T1000 (cell line): ENCODE measurements around the gene ME3.
"Not testable (repeated sequence)": the region's sequence is repeated elsewhere in the genome, so short reads cannot be mapped to it uniquely, and the experiment has no call there.

Source experiments
- DNase-seq: peaks from one replicate; lab custom pipeline; 2025; ENCODE audit warnings: mixed read lengths; lab: John Stamatoyannopoulos, UW

ME3 gene

GRCh38 chr11:86621854-86622253 is 50.6 kb downstream of the ME3 start:
- DNase-seq: no peak

- no peak for DNase-seq
Observed at GRCh38 chr11:86620891-86621521, 51.4 kb downstream of the ME3 start.

GRCh38 chr11:86619428-86619827 is 53.0 kb downstream of the ME3 start:
- DNase-seq: not testable (repeated sequence)

- DNase-seq: no peak
Observed at GRCh38 chr11:86617502-86617901, 54.9 kb downstream of the ME3 start.

GRCh38 chr11:86615487-86615886 is 56.9 kb downstream of the ME3 start:
- DNase-seq: no peak

- no peak for DNase-seq
Observed at GRCh38 chr11:86610559-86611341, 61.7 kb downstream of the ME3 start.

GRCh38 chr11:86608251-86608799 is 64.1 kb downstream of the ME3 start:
- DNase-seq: peak; percentile 44

GRCh38 chr11:86606836-86607481 is 65.5 kb downstream of the ME3 start:
- no peak for DNase-seq

GRCh38 chr11:86606270-86606835 is 66.1 kb downstream of the ME3 start:
- DNase-seq: no peak

- no peak for DNase-seq
Observed at GRCh38 chr11:86596861-86597586, 75.4 kb downstream of the ME3 start.

- no peak for DNase-seq
Observed at GRCh38 chr11:86595955-86596354, 76.5 kb downstream of the ME3 start.

- DNase-seq: no peak
Observed at GRCh38 chr11:86595451-86595850, 77.0 kb downstream of the ME3 start.

GRCh38 chr11:86594746-86595145 is 77.7 kb downstream of the ME3 start:
- DNase-seq: no peak

- DNase-seq: no peak
Observed at GRCh38 chr11:86593833-86594232, 78.6 kb downstream of the ME3 start.

GRCh38 chr11:86592659-86593451 is 79.6 kb downstream of the ME3 start:
- peak; percentile 83 for DNase-seq

GRCh38 chr11:86592047-86592591 is 80.3 kb downstream of the ME3 start:
- DNase-seq: no peak

- no peak for DNase-seq
Observed at GRCh38 chr11:86591631-86592030, 80.8 kb downstream of the ME3 start.

- DNase-seq: no peak
Observed at GRCh38 chr11:86589856-86590589, 82.4 kb downstream of the ME3 start.

GRCh38 chr11:86589204-86589603 is 83.2 kb downstream of the ME3 start:
- no peak for DNase-seq

GRCh38 chr11:86588566-86589090 is 83.8 kb downstream of the ME3 start:
- no peak for DNase-seq
